ENCODE results near the gene FAM234A. TPM values are rescaled to one million over a fixed set of nuclear protein-coding genes. Genes with fewer than 3 reads are reported as not detected.
"Not testable (repeated sequence)": the region's sequence is repeated elsewhere in the genome, so short reads cannot be mapped to it uniquely, and the experiment has no call there.

The FAM234A gene
- total and polyA plus RNA-seq, 2 donors, result 12.7 to 28.3 TPM

DNA sequence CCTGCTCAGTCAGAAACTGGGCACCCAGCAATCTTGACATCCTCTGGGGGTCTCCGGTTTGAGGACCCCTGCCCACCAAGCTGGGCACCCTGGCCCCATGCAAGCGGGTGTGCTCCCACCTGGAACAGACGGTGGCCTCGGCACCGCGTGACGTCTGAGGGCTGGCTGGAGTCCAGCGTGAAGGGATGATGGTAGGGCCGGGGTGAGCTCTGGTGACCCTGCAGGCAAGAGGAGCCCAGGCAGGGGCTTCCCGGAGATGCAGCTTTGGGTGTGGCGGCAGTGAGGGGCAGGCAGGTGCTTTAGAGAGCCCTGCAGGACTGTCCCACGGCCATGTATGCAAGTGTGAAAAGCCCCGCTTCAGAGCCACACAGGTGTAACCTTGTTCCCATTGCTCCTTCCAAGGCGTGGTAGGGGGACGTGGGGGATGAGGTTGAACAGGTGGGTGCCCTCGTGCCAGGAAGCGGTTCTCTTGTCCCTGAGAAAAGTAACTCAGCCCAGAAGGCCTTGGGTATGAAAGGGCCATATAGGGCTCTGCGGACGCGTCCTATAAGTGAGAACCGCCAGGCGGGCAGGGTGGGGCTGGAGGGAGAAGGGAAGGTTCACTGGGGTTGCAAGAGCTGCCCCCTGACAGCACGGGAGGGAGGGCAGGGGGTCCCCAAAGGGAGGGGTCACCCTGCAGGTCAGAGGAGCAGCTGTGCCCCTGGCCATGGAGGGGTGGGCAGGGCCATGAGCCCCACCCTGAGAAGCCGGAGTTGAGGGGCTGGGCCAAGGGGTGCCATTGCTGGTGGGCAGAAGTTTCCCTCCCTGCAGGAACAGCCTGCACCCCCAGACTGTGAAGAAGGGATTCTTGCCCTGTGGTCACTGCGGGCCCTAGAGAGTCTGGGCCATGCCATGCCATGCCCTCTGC is 31.9 kb downstream of the FAM234A start:
- peaks cover 0 to 1% of the 10 kb centered on the region in 2 donors for H3K9me3 ChIP-seq (ENCODE audit: control insufficient read depth in 2 of 2, insufficient read depth in 1 of 2, low read length in 1 of 2)
- peaks cover 0 to 10% of the 10 kb centered on the region in 2 donors for H3K27me3 ChIP-seq (ENCODE audit: control insufficient read depth in 2 of 2, insufficient read depth in 1 of 2, low read length in 1 of 2)
- WGBS, result 92% methylated on average over 25 of the region's 25 CpGs
- H3K27ac ChIP-seq (ENCODE audit: low read depth in 1 of 2, low read length in 1 of 2), result no peak overlapping the region
- DNase-seq (ENCODE audit: low read depth in 6 of 9, low spot score in 9 of 9), result no peak
- peaks cover 21 to 39% of the 10 kb centered on the region in 2 donors for H3K36me3 ChIP-seq (ENCODE audit: control insufficient read depth in 2 of 2, insufficient read depth in 2 of 2, low read length in 1 of 2)
- H3K4me1 ChIP-seq (ENCODE audit: control insufficient read depth in 2 of 2, insufficient read depth in 2 of 2, low read length in 2 of 2), result no peaks in the 10 kb centered on the region
- H3K4me3 ChIP-seq (ENCODE audit: low read length in 2 of 2), result no peak overlapping the region

DNA sequence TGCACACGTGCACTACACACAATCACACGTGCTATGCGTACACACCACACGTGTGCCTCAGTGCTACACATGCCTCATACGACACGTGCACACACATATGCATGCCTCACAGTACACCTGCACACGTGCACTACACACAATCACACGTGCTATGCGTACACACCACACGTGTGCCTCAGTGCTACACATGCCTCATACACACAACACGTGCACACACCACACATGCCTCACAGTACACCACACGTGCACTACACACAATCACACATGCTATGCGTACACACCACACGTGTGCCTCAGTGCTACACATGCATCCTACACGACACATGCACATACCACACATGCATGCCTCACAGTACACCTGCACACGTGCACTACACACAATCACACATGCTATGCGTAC is 32.9 kb downstream of the FAM234A start:
- H3K4me3 ChIP-seq (ENCODE audit: low read length in 2 of 2); H3K9me3 ChIP-seq (ENCODE audit: control insufficient read depth in 2 of 2, insufficient read depth in 1 of 2, low read length in 1 of 2); H3K4me1 ChIP-seq (ENCODE audit: control insufficient read depth in 2 of 2, insufficient read depth in 2 of 2, low read length in 2 of 2); H3K27ac ChIP-seq (ENCODE audit: low read depth in 1 of 2, low read length in 1 of 2); DNase-seq (ENCODE audit: low read depth in 6 of 9, low spot score in 9 of 9): not testable (repeated sequence)
- WGBS, result 88% methylated on average over 17 of the region's 17 CpGs
- H3K36me3 ChIP-seq (ENCODE audit: control insufficient read depth in 2 of 2, insufficient read depth in 2 of 2, low read length in 1 of 2), result peaks cover 15 to 30% of the 10 kb centered on the region in 2 donors
- peaks cover 0 to 13% of the 10 kb centered on the region in 2 donors for H3K27me3 ChIP-seq (ENCODE audit: control insufficient read depth in 2 of 2, insufficient read depth in 1 of 2, low read length in 1 of 2)

DNA sequence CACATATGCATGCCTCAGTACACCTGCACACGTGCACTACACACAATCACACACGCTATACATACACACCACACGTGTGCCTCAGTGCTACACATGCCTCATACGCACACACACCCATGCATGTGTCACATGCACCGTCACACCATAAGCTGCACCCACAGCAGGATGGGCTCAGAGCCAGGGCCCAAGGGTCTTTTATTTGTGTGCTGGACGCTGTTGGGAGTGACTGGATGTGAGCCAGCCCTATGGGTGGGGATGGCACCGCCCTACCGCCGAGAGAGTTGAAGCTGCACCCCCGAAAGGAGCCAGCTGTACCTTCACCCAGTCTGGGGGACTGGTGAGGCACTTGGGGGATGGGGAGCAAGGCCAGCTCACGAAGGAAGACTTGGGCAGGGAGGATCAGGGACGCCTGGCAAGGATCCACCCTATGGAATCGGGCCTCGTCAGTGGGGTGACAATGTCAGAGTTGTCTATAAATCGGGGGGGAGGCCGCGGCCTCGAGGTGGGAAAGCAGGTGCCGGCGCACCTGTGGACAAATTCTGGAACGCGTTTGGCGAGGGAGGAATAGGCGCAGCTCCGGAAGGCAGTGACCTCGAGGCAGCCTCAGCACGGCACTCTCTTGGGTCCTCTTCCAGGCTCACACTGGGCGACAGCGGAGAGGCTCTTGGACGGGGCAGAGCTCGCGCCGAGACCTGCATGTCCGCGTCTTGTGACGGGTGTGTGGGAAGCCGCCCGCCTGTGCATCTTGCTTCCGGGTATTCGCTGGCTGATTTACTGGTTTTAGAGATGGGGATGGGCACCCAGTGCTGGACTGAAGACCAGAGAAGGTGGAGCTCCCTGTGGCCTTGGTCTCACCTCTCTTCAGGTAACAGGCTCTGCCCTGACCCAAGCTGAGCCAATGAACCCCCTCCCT is 33.8 kb downstream of the FAM234A start:
- H3K27me3 ChIP-seq (ENCODE audit: control insufficient read depth in 2 of 2, insufficient read depth in 1 of 2, low read length in 1 of 2), result peaks cover 5 to 22% of the 10 kb centered on the region in 2 donors
- peaks cover 15 to 25% of the 10 kb centered on the region in 2 donors for H3K36me3 ChIP-seq (ENCODE audit: control insufficient read depth in 2 of 2, insufficient read depth in 2 of 2, low read length in 1 of 2)
- H3K4me3 ChIP-seq (ENCODE audit: low read length in 2 of 2), result no peak overlapping the region
- no peak overlapping the region for H3K27ac ChIP-seq (ENCODE audit: low read depth in 1 of 2, low read length in 1 of 2)
- WGBS, result 87% methylated on average over 40 of the region's 40 CpGs
- DNase-seq (ENCODE audit: low read depth in 6 of 9, low spot score in 9 of 9), result no peak
- H3K4me1 ChIP-seq (ENCODE audit: control insufficient read depth in 2 of 2, insufficient read depth in 2 of 2, low read length in 2 of 2), result no peaks in the 10 kb centered on the region
- peaks cover 0 to 1% of the 10 kb centered on the region in 2 donors for H3K9me3 ChIP-seq (ENCODE audit: control insufficient read depth in 2 of 2, insufficient read depth in 1 of 2, low read length in 1 of 2)

DNA sequence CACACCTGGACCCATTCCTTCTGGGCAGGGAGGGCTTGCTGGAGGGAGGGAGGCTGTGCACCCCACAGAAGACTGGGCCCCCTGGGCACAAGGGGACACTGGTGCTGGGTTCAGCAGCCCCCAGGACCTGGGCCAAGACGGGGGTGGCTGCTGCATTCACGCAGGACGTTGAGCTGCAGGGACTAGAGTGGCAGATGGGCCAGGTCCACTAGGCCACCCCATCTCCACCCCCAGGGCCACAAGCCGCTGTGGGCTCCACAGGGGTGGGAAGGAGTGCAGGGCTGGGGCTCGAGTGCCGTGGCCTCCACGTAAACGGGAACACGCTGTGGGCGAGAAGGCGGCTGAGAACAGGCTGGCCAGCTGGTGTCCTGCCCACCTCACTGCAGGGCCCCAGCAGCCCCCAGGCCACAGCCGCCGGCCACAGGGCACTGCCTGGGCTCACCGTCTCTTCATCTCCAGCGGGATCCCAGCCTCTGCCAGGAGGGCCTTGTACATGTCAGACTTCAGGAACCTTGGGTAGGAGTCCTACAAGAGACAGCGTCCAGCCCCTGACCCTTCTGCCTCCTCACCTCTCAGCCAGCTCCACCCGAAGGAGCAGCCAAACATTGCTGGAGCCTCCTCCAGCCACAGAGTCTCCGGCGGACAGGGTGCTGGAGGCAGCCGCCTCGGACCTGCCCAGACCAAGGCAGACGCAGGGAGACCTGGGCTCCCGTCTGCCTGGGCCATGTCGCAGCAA is 34.6 kb downstream of the FAM234A start:
- 94% methylated on average over 24 of the region's 24 CpGs for WGBS
- H3K9me3 ChIP-seq (ENCODE audit: control insufficient read depth in 2 of 2, insufficient read depth in 1 of 2, low read length in 1 of 2), result peaks cover 0 to 1% of the 10 kb centered on the region in 2 donors
- H3K36me3 ChIP-seq (ENCODE audit: control insufficient read depth in 2 of 2, insufficient read depth in 2 of 2, low read length in 1 of 2), result peaks cover 7 to 17% of the 10 kb centered on the region in 2 donors
- H3K27ac ChIP-seq (ENCODE audit: low read depth in 1 of 2, low read length in 1 of 2), result no peak overlapping the region
- H3K4me3 ChIP-seq (ENCODE audit: low read length in 2 of 2), result no peak overlapping the region
- DNase-seq (ENCODE audit: low read depth in 6 of 9, low spot score in 9 of 9), result no peak
- no peaks in the 10 kb centered on the region for H3K4me1 ChIP-seq (ENCODE audit: control insufficient read depth in 2 of 2, insufficient read depth in 2 of 2, low read length in 2 of 2)
- peaks cover 14 to 30% of the 10 kb centered on the region in 2 donors for H3K27me3 ChIP-seq (ENCODE audit: control insufficient read depth in 2 of 2, insufficient read depth in 1 of 2, low read length in 1 of 2)

DNA sequence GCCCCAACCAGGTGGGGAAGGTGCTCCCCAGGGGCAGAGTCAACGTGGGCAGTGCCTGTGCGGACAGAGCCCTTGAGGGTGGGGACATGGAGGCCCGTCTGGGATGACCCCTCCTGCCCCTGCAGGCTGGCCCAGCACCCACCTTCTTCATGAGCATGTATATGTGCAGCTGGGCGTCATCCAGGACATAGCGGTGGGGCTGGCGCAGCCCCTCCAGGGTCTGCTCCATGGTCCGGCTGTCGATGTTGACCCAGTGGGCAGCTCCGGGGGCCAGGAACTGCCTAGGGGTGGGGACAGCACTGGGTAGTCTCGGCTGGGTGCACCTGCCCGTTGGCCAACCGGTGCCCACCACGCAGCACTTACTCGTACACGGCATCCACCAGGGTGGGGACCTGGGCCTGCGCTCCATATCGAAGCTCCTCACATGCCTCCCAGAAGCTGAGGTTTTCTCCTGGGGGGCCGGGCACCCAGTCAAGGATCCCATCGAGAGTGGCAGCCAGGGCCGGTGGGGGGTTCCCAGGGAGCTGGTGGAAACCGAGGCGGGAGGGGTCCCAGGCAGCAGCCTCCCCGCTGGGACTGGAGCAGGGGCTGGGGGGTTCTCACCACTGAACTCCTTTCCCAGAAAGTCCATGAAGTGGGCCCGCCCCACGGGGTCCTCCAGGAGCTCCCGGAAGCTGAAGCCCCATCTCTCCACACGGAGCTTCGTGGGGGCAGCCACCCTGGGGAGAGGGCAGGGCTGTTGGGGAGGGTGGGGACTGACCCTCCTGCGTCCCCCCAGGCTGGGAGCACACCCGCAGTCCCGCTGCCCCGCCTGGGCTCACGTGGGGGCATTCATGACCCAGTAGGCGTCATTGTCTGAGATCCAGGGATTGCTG is 36.0 kb downstream of the FAM234A start:
- no peak overlapping the region for H3K27ac ChIP-seq (ENCODE audit: low read depth in 1 of 2, low read length in 1 of 2)
- peaks cover 0 to 2% of the 10 kb centered on the region in 2 donors for H3K4me1 ChIP-seq (ENCODE audit: control insufficient read depth in 2 of 2, insufficient read depth in 2 of 2, low read length in 2 of 2)
- H3K36me3 ChIP-seq (ENCODE audit: control insufficient read depth in 2 of 2, insufficient read depth in 2 of 2, low read length in 1 of 2), result peaks cover 0 to 4% of the 10 kb centered on the region in 2 donors
- no peak overlapping the region for H3K4me3 ChIP-seq (ENCODE audit: low read length in 2 of 2)
- H3K9me3 ChIP-seq (ENCODE audit: control insufficient read depth in 2 of 2, insufficient read depth in 1 of 2, low read length in 1 of 2), result peaks cover 1 to 4% of the 10 kb centered on the region in 2 donors
- H3K27me3 ChIP-seq (ENCODE audit: control insufficient read depth in 2 of 2, insufficient read depth in 1 of 2, low read length in 1 of 2), result peaks cover 26 to 42% of the 10 kb centered on the region in 2 donors
- no peak for DNase-seq (ENCODE audit: low read depth in 6 of 9, low spot score in 9 of 9)
- WGBS, result 93% methylated on average over 34 of the region's 34 CpGs

DNA sequence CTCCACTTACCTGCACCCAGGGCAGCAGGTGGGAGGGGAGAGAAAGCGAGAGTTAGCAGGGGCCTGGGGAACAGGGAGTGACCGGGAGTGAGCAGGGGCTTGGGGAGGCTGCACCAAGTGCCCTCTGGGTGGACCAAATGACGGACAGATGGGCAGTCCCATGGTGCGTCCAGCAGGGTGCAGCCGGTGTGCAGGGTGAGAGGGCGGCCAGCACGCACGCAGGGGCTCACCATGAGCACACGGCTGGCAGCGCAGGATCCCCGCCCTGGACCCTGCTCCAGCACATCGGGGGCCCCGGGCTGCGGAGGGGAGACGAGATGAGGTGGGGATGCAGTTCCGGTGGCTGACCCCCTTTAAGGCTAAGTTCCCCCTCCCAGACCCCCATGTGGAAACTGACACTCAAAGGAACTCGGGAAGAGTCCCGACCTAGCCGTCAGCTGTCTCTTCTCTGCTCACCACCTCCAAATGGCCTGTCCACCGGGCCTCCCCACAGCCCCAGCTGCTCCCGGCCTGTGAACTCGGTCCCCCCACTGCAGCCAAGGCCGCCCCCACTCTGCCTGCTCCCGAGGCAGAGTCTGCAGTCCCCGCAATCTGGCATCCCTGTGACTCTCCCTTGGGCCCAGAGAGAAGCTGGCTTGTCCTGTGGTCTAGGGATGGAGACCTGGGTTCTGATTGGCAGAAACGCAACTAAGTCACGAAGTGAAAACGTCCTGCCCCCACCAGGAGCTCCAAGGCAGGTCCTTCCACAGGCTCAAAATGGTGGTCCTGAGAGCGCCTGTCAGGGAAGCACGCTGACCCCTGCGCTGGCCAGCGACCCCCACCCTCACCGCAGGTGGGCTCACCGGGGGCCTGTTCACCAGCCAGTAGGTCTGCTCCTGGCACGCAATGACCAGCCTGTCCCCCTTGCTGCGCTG is 38.3 kb downstream of the FAM234A start:
- no peaks in the 10 kb centered on the region for H3K36me3 ChIP-seq (ENCODE audit: control insufficient read depth in 2 of 2, insufficient read depth in 2 of 2, low read length in 1 of 2)
- 91% methylated on average over 36 of the region's 36 CpGs for WGBS
- H3K4me3 ChIP-seq (ENCODE audit: low read length in 2 of 2), result no peak overlapping the region
- H3K27ac ChIP-seq (ENCODE audit: low read depth in 1 of 2, low read length in 1 of 2), result no peak overlapping the region
- peaks cover 0 to 2% of the 10 kb centered on the region in 2 donors for H3K4me1 ChIP-seq (ENCODE audit: control insufficient read depth in 2 of 2, insufficient read depth in 2 of 2, low read length in 2 of 2)
- H3K27me3 ChIP-seq (ENCODE audit: control insufficient read depth in 2 of 2, insufficient read depth in 1 of 2, low read length in 1 of 2), result peaks cover 38 to 63% of the 10 kb centered on the region in 2 donors
- peaks cover 1 to 4% of the 10 kb centered on the region in 2 donors for H3K9me3 ChIP-seq (ENCODE audit: control insufficient read depth in 2 of 2, insufficient read depth in 1 of 2, low read length in 1 of 2)
- DNase-seq (ENCODE audit: low read depth in 6 of 9, low spot score in 9 of 9), result no peak

DNA sequence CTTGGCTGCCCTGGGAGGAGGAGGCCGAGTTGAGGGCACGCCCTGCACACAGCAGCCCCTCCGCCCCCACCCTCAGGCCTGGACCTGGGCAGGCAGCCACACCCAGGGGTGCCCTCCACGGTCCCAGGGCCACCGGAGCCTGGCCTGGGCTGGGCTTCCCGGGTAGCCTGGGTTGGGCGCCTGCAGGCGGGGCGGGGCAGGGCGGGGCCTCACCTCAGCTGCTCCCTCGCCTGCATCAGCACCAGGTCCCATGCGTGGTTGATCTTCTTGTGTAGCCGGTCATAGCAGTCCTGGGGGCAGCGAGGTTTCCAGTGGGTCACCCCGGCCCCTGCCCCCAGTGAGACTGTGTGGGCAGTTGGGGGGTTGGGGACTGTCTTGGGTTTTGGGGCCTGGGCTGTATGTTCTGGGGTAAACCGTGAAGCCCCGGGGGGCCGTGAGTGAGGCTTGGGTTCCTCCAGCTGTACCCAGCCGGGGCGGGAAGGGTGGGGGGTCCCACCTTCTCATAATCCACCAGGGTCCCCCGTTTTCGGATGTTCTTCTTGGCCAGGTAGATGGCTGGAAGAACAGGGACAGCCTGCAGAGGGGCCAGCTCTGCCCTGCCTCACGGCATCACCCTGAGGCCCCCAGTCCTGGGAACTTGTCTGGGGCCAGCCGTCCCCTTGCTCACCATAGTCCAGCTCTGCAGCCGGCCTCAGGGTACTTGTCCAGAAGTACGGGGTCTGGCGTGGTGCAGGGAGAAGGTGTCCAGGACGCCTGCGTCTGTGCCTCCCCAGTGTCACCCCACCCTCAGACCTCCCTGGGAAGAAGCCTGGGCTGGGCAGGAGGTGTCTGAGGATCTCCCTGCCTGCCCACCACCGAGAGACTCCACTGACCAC is 39.2 kb downstream of the FAM234A start:
- H3K36me3 ChIP-seq (ENCODE audit: control insufficient read depth in 2 of 2, insufficient read depth in 2 of 2, low read length in 1 of 2), result no peaks in the 10 kb centered on the region
- no peak for DNase-seq (ENCODE audit: low read depth in 6 of 9, low spot score in 9 of 9)

More for the DNA sequence above, 39.2 kb downstream of the FAM234A start:
- H3K4me3 ChIP-seq (ENCODE audit: low read length in 2 of 2), result no peak overlapping the region
- H3K4me1 ChIP-seq (ENCODE audit: control insufficient read depth in 2 of 2, insufficient read depth in 2 of 2, low read length in 2 of 2), result peaks cover 0 to 2% of the 10 kb centered on the region in 2 donors
- peaks cover 0 to 4% of the 10 kb centered on the region in 2 donors for H3K9me3 ChIP-seq (ENCODE audit: control insufficient read depth in 2 of 2, insufficient read depth in 1 of 2, low read length in 1 of 2)
- H3K27me3 ChIP-seq (ENCODE audit: control insufficient read depth in 2 of 2, insufficient read depth in 1 of 2, low read length in 1 of 2), result peaks cover 41 to 72% of the 10 kb centered on the region in 2 donors
- H3K27ac ChIP-seq (ENCODE audit: low read depth in 1 of 2, low read length in 1 of 2), result no peak overlapping the region
- 92% methylated on average over 30 of the region's 30 CpGs for WGBS

All from thymus (tissue), 11 donors.